Pancreas (tissue), 10 donors: ENCODE measurements around the gene CAMK4. TPM values are rescaled to one million over a fixed set of nuclear protein-coding genes. Genes with fewer than 3 reads are reported as not detected.
"Not testable (repeated sequence)": the region's sequence is repeated elsewhere in the genome, so short reads cannot be mapped to it uniquely, and the experiment has no call there.

Experiments used
- ATAC-seq, 4 donors: fragments of 200-7000 bp; cut with Tn5 transposase; one replicate each; pipeline versions ENCODE4 v1.8.0 to v1.9.1; 2020; ENCODE audit warnings: mild to moderate bottlenecking in 4 of 4, moderate library complexity in 4 of 4
- DNase-seq, 6 donors: peaks; one replicate each; pipeline ENCODE4 v3.0.0-alpha.2; 2020
- FAIRE-seq: peaks from 2 replicates; lab custom pipeline; 2012; peaks lifted over from hg19 to GRCh38; lab: Jason Lieb, UNC
- H3K27ac ChIP-seq, 4 donors: fragments of 200-600 bp; sonication (generic); 1 replicate in 3 of 4; 2 replicates in 1 of 4; pipeline versions ENCODE4 v1.5.0 to v1.8.0; 2020
- H3K27me3 ChIP-seq, 4 donors: fragments of 200-600 bp; one replicate each; pipeline ENCODE4 v1.8.0; 2021
- H3K36me3 ChIP-seq, 3 donors: fragments of 200-600 bp; sonication (generic) in 1 of 3; one replicate each; pipeline versions ENCODE4 v1.5.0 to v1.8.0; 2020 to 2021
- H3K4me1 ChIP-seq, 3 donors: fragments of 200-600 bp; one replicate each; pipeline ENCODE4 v1.8.0; 2021
- H3K4me3 ChIP-seq, 4 donors: fragments of 200-600 bp; sonication (generic) in 2 of 4; one replicate each; pipeline versions ENCODE4 v1.5.0 to v1.8.0; 2020 to 2021
- H3K9me3 ChIP-seq, 4 donors: fragments of 200-600 bp; one replicate each; pipeline ENCODE4 v1.8.0; 2021
- CTCF ChIP-seq, 4 donors: fragments of 200-600 bp; sonication (generic) in 3 of 4; IDR thresholded peaks; one replicate each; pipeline versions ENCODE4 v1.5.0 to v1.8.0; 2021; ENCODE audit warnings: antibody characterized with exemption in 4 of 4
- WGBS, 2 donors: extraction: QIAGEN DNeasy Blood & Tissue Kit; methylation state at CpG; one replicate each; pipeline ENCODE4 v1.1.7; 2013; 5-methylcytosine and 5-hydroxymethylcytosine counted together
- intact Hi-C, 3 donors: fragments of 100-400 bp; cut with DNase I; formaldehyde crosslinking; loops; one replicate each; pipeline versions ENCODE4 v1.11.1 to v1.14.2; 2022
- polyA plus RNA-seq, 2 donors: library from polyadenylated mRNA; stranded (reverse); fragments of 200-250 nt; gene quantifications; one replicate each; pipeline ENCODE4 v1.2.3, GENCODE V29; 2013
- total RNA-seq, 6 donors: library from RNA; stranded (reverse); fragmentation: NEBNext Ultra II Directional in 4 of 6; extraction: Animal tissue kit (Norgen Biotek cat#: 25700) in 4 of 6; gene quantifications; one replicate each; pipeline versions ENCODE4 v1.2.1 to v1.2.4, GENCODE V29; 2021 to 2023
- donor health status: healthy with polysubstance abuse.
- donor health status: DM: no; HTN: no; CAD: no; lungs with moderate emphysema.
- donor health status: DM: no; HTN: no; CAD: no.
- donor health status: control.
- donor health status: control.
- donor health status: Bipolar disorder and iron deficiency.
- donor health status: DM: yes; HTN: yes; CAD: no.
- donor health status: DM: no; HTN: no; CAD: no.
- donor health status: DM: no; HTN: no; CAD: no.
- donor health status: DM: yes; HTN: yes; CAD: no.

CAMK4 gene
- total and polyA plus RNA-seq, 8 donors = 0.04 to 1.3 (median 0.34) TPM

GRCh38 chr5:111251921-111252320 is 27.7 kb downstream of the CAMK4 start:
- WGBS, 2 donors = 71 to 81% methylated on average over 6 of the region's 6 CpGs
- no peak overlapping the region for H3K27ac ChIP-seq
- TF ChIP-seq CTCF (IDR thresholded peaks at IDR 0.05) = no peak
- H3K4me1 ChIP-seq = no peaks in the 10 kb centered on the region
- ATAC-seq (no peak), FAIRE-seq (no peak), DNase-seq (no peak)
- no peaks in the 10 kb centered on the region for H3K9me3 ChIP-seq
- H3K36me3 ChIP-seq = no peaks in the 10 kb centered on the region
- no peak overlapping the region for H3K4me3 ChIP-seq
- H3K27me3 ChIP-seq = no peaks in the 10 kb centered on the region
- intact Hi-C loops = no loop called here

DNA sequence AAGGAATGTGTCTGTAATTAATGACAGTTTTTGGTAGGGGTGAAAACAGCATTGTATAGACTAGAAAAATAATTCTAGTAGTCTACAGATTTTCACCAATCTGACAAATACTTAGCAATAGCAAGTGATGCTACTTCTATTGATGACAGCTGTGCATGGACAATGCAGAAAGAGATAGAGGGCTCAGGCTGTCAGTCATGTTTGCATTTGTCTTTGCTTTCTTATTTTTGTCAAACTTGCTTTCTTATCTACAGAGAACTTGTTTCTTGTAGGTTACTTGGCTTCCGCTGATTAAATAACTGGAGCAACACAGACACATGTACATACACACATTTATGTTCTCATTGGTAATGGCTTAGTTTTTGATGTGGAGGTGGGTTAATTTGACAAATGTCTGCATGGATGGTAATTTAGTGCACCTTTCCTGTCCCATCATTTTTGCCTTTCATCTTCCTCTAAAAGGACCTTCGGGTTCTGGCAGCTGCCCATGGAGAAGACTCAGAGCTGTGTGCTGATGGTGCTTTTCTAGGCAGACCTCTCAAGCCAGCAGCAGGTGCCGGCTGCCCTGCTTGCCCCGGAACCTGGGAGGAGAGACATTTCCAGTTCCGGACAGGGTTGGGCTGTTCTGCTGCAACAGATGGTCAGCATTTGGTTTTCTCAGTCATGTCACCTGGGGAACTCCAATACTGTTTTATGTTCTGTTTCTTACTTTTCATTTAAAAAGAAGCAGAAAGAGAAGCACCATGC is 28.8 kb downstream of the CAMK4 start:
- no peaks in the 10 kb centered on the region for H3K4me1 ChIP-seq
- no peak for TF ChIP-seq CTCF (IDR thresholded peaks at IDR 0.05)
- FAIRE-seq (no peak), DNase-seq (no peak), ATAC-seq (no peak)
- intact Hi-C loops = no loop called here
- no peaks in the 10 kb centered on the region for H3K36me3 ChIP-seq
- 48 to 52% methylated on average over 5 of the region's 5 CpGs for WGBS, 2 donors
- H3K27ac ChIP-seq = no peak overlapping the region
- H3K9me3 ChIP-seq = no peaks in the 10 kb centered on the region
- no peaks in the 10 kb centered on the region for H3K27me3 ChIP-seq
- H3K4me3 ChIP-seq = no peak overlapping the region

GRCh38 chr5:111254613-111255012 is 30.4 kb downstream of the CAMK4 start:
- ATAC-seq (no peak), DNase-seq (no peak), FAIRE-seq (no peak)
- Histone ChIP-seq H3K4me1 (no peaks in the 10 kb centered on the region), H3K36me3 (no peaks in the 10 kb centered on the region), H3K4me3 (no peak overlapping the region), H3K27me3 (no peaks in the 10 kb centered on the region), H3K9me3 (no peaks in the 10 kb centered on the region), H3K27ac (no peak overlapping the region)
- TF ChIP-seq CTCF (IDR thresholded peaks at IDR 0.05) = no peak
- intact Hi-C loops = no loop called here
- WGBS, 2 donors = 64 to 78% methylated on average over 3 of the region's 3 CpGs

DNA sequence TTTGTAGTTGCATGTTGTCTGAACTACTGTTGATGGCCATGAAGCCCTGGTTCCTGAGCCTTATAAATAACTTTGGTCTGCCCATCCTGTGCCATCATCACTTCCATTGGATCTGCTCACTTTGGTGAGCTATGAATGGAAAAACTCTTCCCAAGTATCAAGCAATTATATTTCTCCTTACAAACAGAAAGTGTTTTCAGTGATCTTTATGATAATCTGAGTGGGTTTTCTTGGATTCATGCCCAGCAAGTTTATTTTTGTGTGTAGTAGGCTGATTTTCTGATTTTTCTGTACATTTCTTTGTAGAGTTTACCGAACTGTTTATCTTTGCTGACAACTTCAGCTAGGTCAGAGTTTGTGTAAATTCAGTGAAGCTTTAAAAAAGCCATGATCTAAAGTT is 31.0 kb downstream of the CAMK4 start:
- Histone ChIP-seq H3K27me3 (no peaks in the 10 kb centered on the region), H3K36me3 (no peaks in the 10 kb centered on the region), H3K27ac (no peak overlapping the region), H3K9me3 (no peaks in the 10 kb centered on the region), H3K4me3 (no peak overlapping the region), H3K4me1 (no peaks in the 10 kb centered on the region)
- intact Hi-C loops = no loop called here
- no peak for FAIRE-seq
- no peak for ATAC-seq
- WGBS, 2 donors = 38 to 43% methylated on average over 1 of the region's 1 CpG
- no peak for TF ChIP-seq CTCF (IDR thresholded peaks at IDR 0.05)
- no peak for DNase-seq

GRCh38 chr5:111256128-111256527 is 31.9 kb downstream of the CAMK4 start:
- 55 to 85% methylated on average over 1 of the region's 1 CpG for whole genome bisulfite sequencing, 2 donors
- FAIRE-seq (no peak), ATAC-seq (no peak), DNase-seq (no peak)
- intact Hi-C loops = no loop called here
- TF ChIP-seq CTCF (IDR thresholded peaks at IDR 0.05) = no peak
- Histone ChIP-seq H3K4me3 (no peak overlapping the region), H3K36me3 (no peaks in the 10 kb centered on the region), H3K4me1 (no peaks in the 10 kb centered on the region), H3K27me3 (no peaks in the 10 kb centered on the region), H3K9me3 (no peaks in the 10 kb centered on the region), H3K27ac (no peak overlapping the region)

GRCh38 chr5:111257610-111258009 is 33.4 kb downstream of the CAMK4 start:
- H3K4me1 ChIP-seq, FAIRE-seq, H3K27ac ChIP-seq, ATAC-seq, H3K4me3 ChIP-seq, intact Hi-C loops, H3K36me3 ChIP-seq, H3K9me3 ChIP-seq, H3K27me3 ChIP-seq, DNase-seq: not testable (repeated sequence)
- WGBS, 2 donors = 72 to 84% methylated on average over 4 of the region's 4 CpGs
